ENCODE results near the gene DLG2. TPM values are rescaled to one million over a fixed set of nuclear protein-coding genes. Genes with fewer than 3 reads are reported as not detected.
"Not testable (repeated sequence)": the region's sequence is repeated elsewhere in the genome, so short reads cannot be mapped to it uniquely, and the experiment has no call there.

Gene DLG2
- total RNA-seq, 1 donor from 2014 or later = 0.17 TPM

GRCh38 chr11:84310268-84310667 is 1316.9 kb downstream of the DLG2 start:
- H3K4me3 ChIP-seq (ENCODE audit: low read depth, low read length) = no peak overlapping the region
- TF ChIP-seq CTCF (conservative IDR thresholded peaks at IDR 0.05; ENCODE audit: low read depth, low read length) = no peak
- no peak for DNase-seq (ENCODE audit: low read depth)

- not testable (repeated sequence) for H3K4me3 ChIP-seq (ENCODE audit: low read depth, low read length); DNase-seq (ENCODE audit: low read depth)
Measured at GRCh38 chr11:84308491-84308890, 1318.7 kb downstream of the DLG2 start.

GRCh38 chr11:84300092-84300491 is 1327.1 kb downstream of the DLG2 start:
- no peak for TF ChIP-seq CTCF (conservative IDR thresholded peaks at IDR 0.05; ENCODE audit: low read depth, low read length)
- DNase-seq (ENCODE audit: low read depth) = no peak
- no peak overlapping the region for H3K4me3 ChIP-seq (ENCODE audit: low read depth, low read length)

GRCh38 chr11:84297570-84297969 is 1329.6 kb downstream of the DLG2 start:
- DNase-seq (ENCODE audit: low read depth) = no peak
- no peak for TF ChIP-seq CTCF (conservative IDR thresholded peaks at IDR 0.05; ENCODE audit: low read depth, low read length)
- no peak overlapping the region for H3K4me3 ChIP-seq (ENCODE audit: low read depth, low read length)

GRCh38 chr11:84295815-84296214 is 1331.3 kb downstream of the DLG2 start:
- no peak for DNase-seq (ENCODE audit: low read depth)
- no peak overlapping the region for H3K4me3 ChIP-seq (ENCODE audit: low read depth, low read length)
- TF ChIP-seq CTCF (conservative IDR thresholded peaks at IDR 0.05; ENCODE audit: low read depth, low read length) = no peak

- no peak overlapping the region for H3K4me3 ChIP-seq (ENCODE audit: low read depth, low read length)
- TF ChIP-seq CTCF (conservative IDR thresholded peaks at IDR 0.05; ENCODE audit: low read depth, low read length) = no peak
- DNase-seq (ENCODE audit: low read depth) = no peak
Measured at GRCh38 chr11:84292955-84293354, 1334.2 kb downstream of the DLG2 start.

GRCh38 chr11:84292006-84292405 is 1335.1 kb downstream of the DLG2 start:
- no peak overlapping the region for H3K4me3 ChIP-seq (ENCODE audit: low read depth, low read length)
- DNase-seq (ENCODE audit: low read depth) = no peak
- TF ChIP-seq CTCF (conservative IDR thresholded peaks at IDR 0.05; ENCODE audit: low read depth, low read length) = no peak

GRCh38 chr11:84290647-84291046 is 1336.5 kb downstream of the DLG2 start:
- DNase-seq (ENCODE audit: low read depth) = no peak
- TF ChIP-seq CTCF (conservative IDR thresholded peaks at IDR 0.05; ENCODE audit: low read depth, low read length) = no peak
- no peak overlapping the region for H3K4me3 ChIP-seq (ENCODE audit: low read depth, low read length)

All from epithelial cell of proximal tubule (primary cell).